Nephron progenitor cell (in vitro differentiated cells): ENCODE results near the gene CTTNBP2.
A peak's percentile ranks its signal among the peaks of the same experiment; 100 is the strongest.

Experiments used
- DNase-seq: peaks from one replicate; pipeline ENCODE4 v3.0.0; 2021
- H3K27ac Mint-ChIP-seq: 2 replicates; pipeline ENCODE4 v1.8.0; 2021; ENCODE audit warnings: mild to moderate bottlenecking, moderate library complexity, mixed read lengths
- H3K27me3 Mint-ChIP-seq: 2 replicates; pipeline ENCODE4 v1.8.0; 2021; ENCODE audit warnings: mild to moderate bottlenecking, low read depth, mixed read lengths; ENCODE audit not compliant: poor library complexity
- H3K36me3 Mint-ChIP-seq: 2 replicates; pipeline ENCODE4 v1.8.0; 2021; ENCODE audit warnings: low read depth, mixed read lengths
- H3K4me1 Mint-ChIP-seq: 2 replicates; pipeline ENCODE4 v1.8.0; 2021; ENCODE audit warnings: mixed read lengths
- H3K4me3 Mint-ChIP-seq: 2 replicates; pipeline ENCODE4 v1.8.0; 2021; ENCODE audit warnings: mild to moderate bottlenecking, moderate library complexity, mixed read lengths
- H3K9me3 Mint-ChIP-seq: 2 replicates; pipeline ENCODE4 v1.8.0; 2021; ENCODE audit warnings: mild to moderate bottlenecking, moderate library complexity, mixed read lengths
- CTCF ChIP-seq: fragments of 200-600 bp; sonication (generic); IDR thresholded peaks from 2 replicates; pipeline ENCODE4 v1.5.0; 2021; ENCODE audit warnings: antibody characterized with exemption

The CTTNBP2 gene

DNA sequence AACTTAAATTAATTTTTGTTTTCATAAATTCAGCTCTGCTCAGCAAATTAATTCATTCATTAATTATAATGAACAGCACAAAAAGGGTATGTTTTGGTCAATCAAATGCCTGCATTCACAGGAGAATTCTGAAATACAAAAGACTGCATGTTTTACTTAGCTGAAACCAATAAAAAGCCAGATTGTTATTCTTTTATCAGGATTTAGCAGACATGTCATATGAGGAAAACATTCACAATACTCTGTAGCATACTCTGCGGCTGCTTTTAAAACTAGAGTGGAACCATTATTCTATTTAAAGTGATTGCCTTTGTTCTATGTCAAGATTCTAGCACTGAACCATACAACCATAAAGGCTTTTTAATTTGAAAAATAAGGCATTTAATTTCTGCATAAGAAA lies 19.1 kb downstream of the CTTNBP2 start:
- H3K4me1 Mint-ChIP-seq, result peaks cover 9% of the 10 kb centered on the region
- H3K9me3 Mint-ChIP-seq, result no peaks in the 10 kb centered on the region
- DNase-seq, result no peak
- H3K27me3 Mint-ChIP-seq, result no peaks in the 10 kb centered on the region
- TF ChIP-seq CTCF, result no peak
- H3K36me3 Mint-ChIP-seq, result peaks cover 65% of the 10 kb centered on the region
- H3K27ac Mint-ChIP-seq, result no peak overlapping the region
- no peak overlapping the region for H3K4me3 Mint-ChIP-seq

GRCh38 chr7:117848941-117849340 lies 24.3 kb downstream of the CTTNBP2 start:
- Mint-ChIP-seq H3K9me3 (peaks cover 12% of the 10 kb centered on the region), H3K36me3 (peaks cover 74% of the 10 kb centered on the region), H3K27ac (peak overlapping the region; percentile 69), H3K27me3 (peaks cover 3% of the 10 kb centered on the region), H3K4me3 (no peak overlapping the region), H3K4me1 (peaks cover 22% of the 10 kb centered on the region)
- no peak for DNase-seq
- TF ChIP-seq CTCF, result no peak

DNA sequence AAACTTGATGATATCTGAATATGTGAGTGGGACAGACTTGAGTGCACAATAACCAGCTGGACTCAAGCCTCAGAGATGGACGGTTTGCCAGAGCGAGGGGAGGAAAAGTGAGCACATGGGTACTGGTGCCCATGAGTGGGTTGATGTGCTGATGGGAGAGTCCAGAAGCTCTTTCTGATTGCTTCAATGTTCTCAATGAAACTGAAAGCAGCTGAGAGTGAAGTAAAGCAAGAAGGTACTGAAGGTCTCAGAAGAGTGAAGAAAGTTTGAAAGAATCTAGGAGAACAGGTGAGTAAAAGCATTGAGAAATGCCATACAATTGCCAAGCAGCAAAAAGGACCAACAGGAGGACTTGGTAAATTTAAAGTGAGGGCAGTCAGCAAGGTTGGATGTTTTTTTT lies 28.6 kb downstream of the CTTNBP2 start:
- DNase-seq, result no peak
- Mint-ChIP-seq H3K27me3 (peaks cover 3% of the 10 kb centered on the region), H3K27ac (no peak overlapping the region), H3K4me1 (peaks cover 18% of the 10 kb centered on the region), H3K4me3 (no peak overlapping the region), H3K9me3 (peaks cover 21% of the 10 kb centered on the region), H3K36me3 (peaks cover 74% of the 10 kb centered on the region)
- TF ChIP-seq CTCF, result no peak

GRCh38 chr7:117841611-117842010 lies 31.6 kb downstream of the CTTNBP2 start:
- DNase-seq, result no peak
- Mint-ChIP-seq H3K27me3 (peaks cover 3% of the 10 kb centered on the region), H3K4me3 (no peak overlapping the region), H3K9me3 (peaks cover 34% of the 10 kb centered on the region), H3K4me1 (peaks cover 9% of the 10 kb centered on the region), H3K27ac (no peak overlapping the region), H3K36me3 (peaks cover 78% of the 10 kb centered on the region)
- no peak for TF ChIP-seq CTCF

GRCh38 chr7:117841011-117841410 lies 32.2 kb downstream of the CTTNBP2 start:
- Mint-ChIP-seq H3K27ac (no peak overlapping the region), H3K9me3 (peaks cover 40% of the 10 kb centered on the region), H3K27me3 (peaks cover 3% of the 10 kb centered on the region), H3K4me3 (no peak overlapping the region), H3K4me1 (peaks cover 14% of the 10 kb centered on the region), H3K36me3 (peaks cover 81% of the 10 kb centered on the region)
- TF ChIP-seq CTCF, result no peak
- no peak for DNase-seq

GRCh38 chr7:117839507-117839906 lies 33.7 kb downstream of the CTTNBP2 start:
- peaks cover 38% of the 10 kb centered on the region for H3K9me3 Mint-ChIP-seq
- no peak overlapping the region for H3K27ac Mint-ChIP-seq
- H3K4me1 Mint-ChIP-seq, result peaks cover 29% of the 10 kb centered on the region
- TF ChIP-seq CTCF, result no peak
- no peak overlapping the region for H3K4me3 Mint-ChIP-seq
- no peak for DNase-seq
- no peaks in the 10 kb centered on the region for H3K27me3 Mint-ChIP-seq
- H3K36me3 Mint-ChIP-seq, result peaks cover 78% of the 10 kb centered on the region
